GM08714 (cell line): ENCODE measurements around the gene RBM47.

Source experiments
- H3K4me3 ChIP-seq: fragments of 200-500 bp; sonication (Bioruptor generic); 2 replicates; pipeline ENCODE4 v1.5.1; 2014; ENCODE audit warnings: mild to moderate bottlenecking, low read length, inconsistent platforms
- ZNF274 ChIP-seq: IDR thresholded peaks from 2 replicates; pipeline ENCODE4 v1.6.1; 2012; ENCODE audit warnings: mild to moderate bottlenecking, low read depth, low read length

The RBM47 gene

DNA sequence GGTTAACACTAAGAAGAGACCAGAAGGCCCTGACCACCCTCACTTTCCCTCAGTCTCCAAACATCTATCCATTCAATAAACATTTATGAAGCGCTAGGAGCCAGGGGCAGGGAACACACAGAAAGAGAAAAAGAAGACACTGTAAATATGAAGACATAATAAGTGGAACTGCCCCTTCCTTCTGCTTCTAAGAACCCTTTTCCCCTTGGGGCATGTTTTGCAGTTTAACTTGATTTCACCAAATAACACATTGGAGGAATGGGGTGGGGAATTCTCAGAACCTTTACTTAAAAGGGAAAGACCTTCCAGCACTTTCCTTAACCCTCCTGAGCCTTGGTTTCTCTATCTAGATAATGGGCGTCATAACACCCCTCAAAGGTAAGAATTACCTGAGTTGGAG, 42.3 kb downstream of the RBM47 start:
- no peak overlapping the region for H3K4me3 ChIP-seq

DNA sequence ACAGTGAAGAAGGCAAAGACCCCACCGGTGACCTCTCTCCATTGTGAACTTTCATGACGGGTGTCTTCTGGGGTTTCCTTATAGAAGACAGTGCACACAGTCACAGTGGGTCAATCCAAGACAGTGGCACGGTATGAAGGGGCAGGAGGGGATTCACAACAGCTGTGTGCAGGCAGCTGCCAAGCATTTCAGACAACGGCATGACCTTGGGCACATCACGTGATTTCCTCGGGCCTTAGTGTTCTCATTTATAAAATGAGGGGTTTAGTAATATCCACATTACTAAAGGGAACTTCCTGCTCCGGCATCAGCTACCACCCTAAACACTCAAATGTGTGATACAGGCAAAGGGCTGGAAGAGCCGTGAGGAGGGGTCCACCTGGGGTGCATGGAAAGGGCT, 42.9 kb downstream of the RBM47 start:
- no peak overlapping the region for H3K4me3 ChIP-seq
- no peak for TF ChIP-seq ZNF274

More for the DNA sequence above, 42.3 kb downstream of the RBM47 start:
- no peak for TF ChIP-seq ZNF274

DNA sequence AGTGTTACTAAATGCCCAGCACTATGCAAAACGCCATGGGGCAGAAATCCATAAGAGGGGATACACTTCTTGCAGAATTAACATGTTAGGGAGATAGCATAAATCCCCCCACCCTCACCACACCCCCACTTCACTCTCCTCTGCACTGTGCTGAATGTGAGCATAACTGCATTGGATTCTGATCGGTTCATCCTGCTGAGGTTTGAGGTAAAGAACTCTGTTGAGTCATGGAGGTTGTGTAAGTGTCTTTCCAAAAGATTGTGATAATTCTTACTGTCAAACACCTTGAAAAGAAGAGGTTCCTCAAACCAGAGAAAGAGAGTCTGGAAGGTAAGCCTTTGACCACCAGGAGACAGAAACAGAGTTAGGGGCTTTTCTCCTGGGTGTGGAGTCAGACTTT, 43.6 kb downstream of the RBM47 start:
- TF ChIP-seq ZNF274: no peak

DNA sequence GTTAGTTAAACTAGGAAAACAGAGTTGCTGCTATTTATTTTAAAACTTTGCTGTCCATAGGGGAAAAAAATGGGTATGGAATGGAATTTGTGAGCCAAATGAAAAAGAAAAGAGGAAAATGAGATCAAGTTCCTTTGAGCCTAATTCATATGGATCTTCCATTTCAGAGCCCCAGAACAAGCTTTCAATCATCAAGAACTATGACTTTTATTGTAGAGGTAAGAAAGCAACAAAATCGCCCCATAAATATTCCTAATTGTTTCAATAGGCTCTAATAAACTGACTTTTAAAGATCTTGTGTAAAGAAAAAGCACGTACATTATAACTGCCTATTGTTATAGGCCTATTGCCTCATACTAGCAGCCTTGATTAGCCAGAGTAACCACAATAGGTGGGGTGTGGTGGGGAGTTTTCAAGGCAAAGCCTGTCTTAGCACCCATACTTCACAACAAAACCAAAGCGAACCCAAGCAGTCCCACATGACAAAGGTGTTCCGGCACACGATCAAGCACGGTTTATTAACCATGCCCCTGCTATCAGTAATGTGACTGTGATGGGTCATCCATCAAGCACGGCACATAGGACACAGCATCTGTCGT, 44.4 kb downstream of the RBM47 start:
- no peak for TF ChIP-seq ZNF274
- no peak overlapping the region for H3K4me3 ChIP-seq

More for the DNA sequence above, 43.6 kb downstream of the RBM47 start:
- no peak overlapping the region for H3K4me3 ChIP-seq

DNA sequence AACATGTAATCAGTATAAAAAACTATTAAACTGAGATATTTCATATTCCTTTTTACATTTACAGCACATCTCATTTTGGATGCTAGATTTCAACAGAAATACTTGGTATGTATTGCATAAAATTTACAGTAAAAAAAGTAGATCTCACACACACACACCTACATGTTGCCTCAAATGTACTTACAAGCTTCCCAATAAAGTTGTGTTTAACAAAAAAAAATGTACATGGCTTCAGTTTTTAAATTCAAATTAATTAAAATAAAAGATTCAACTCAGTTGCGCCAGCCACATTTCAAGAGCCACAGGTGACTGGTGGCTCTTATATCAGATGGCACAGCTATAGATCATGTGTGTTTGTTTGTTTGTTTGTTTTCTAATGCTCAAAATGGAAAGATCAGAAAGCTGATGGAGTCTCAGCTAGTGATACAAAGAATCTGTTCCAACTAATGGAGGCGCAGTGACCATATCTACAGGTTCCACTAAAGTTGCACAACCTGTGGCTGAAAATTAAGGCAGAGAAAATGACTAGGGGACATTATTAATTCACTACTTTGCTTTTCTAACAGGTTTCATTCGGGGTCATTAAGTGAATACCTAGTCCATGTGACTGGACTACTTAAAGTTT, 45.0 kb downstream of the RBM47 start:
- no peak for TF ChIP-seq ZNF274
- no peak overlapping the region for H3K4me3 ChIP-seq

DNA sequence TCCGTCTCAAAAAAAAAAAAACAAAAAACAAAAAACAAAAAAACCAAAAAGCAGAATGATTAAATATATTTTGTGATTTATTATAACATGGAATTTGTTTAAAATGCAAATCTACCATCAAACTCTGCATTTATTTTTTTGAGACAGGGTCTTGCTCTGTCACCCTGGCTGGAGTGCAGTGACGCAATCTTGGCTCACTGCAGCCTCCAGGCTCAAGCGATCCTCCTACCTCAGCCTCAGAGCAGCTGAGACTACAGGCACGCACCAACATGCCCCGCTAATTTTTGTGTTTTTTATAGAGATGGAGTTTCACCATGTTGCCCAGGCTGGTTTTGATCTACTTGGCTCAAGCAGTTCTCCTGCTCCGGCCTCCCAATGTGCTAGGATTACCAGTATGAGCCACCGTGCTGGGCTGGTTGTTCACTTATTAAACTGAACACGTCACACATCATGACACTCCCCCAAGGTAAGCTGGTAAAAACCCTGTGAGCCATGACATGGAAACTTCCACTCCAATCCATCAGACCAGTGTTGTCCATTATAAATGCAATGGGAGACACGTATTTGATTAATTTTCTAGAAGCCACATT, 45.7 kb downstream of the RBM47 start:
- H3K4me3 ChIP-seq: no peak overlapping the region
- no peak for TF ChIP-seq ZNF274

DNA sequence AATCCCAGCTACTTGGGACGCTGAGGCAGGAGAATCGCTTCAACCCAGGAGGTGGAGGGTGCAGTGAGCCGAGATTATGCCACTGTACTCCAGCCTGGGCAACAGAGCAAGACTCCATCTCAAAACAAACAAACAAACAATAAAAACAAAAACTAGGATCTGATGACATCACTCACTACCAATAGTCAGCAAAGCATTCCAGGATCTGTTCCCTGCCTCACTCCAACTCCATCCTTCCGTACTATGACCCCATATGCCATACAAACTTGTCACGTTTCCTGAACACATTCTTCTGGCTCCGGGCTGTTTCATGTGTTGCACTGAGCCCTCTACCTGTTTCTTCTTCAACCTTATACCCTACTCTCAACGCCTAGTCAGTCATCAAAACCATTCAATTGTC, 47.3 kb downstream of the RBM47 start:
- H3K4me3 ChIP-seq: no peak overlapping the region
- TF ChIP-seq ZNF274: no peak

DNA sequence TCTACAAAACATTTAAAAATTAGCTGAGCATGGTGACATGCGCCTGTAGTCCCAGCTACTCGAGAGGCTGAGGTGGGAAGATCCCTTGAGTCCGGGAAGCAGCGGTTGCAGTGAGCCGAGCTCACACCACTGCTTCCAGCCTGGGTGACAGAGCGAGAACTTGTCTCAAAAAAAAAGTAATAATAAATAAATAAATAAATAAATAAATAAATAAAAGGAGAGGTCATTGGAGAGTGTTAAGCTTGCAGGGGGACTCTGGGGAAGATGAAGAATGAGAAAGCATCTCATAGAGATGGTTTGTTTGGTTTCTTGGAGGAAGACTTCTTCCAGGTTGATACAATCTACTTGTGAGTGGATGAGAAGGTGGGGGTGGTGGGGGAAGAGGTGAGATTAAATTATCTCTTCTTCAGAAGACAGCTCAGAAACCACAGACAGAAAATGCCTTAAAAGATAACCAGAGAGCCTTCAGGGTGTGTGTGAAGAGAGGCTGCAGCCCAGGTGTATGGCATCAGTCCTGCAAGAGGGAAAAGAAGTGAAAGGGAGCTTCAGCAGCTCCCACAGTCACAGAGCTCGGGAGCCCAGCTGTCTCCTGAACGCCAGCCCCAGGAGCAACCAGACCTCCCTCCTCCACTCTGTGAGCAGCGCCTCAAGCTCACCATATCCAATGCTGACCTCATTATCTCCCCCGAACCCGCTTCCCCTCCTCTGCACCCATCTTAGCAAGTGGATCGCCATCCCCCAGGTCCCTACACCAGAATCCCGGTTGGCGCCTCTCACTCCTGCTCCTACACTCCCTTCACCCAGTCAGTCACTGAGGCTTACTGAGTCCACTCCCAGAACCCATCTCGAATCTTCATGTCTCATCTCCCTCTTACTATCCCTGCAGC, 48.2 kb downstream of the RBM47 start:
- no peak for TF ChIP-seq ZNF274

DNA sequence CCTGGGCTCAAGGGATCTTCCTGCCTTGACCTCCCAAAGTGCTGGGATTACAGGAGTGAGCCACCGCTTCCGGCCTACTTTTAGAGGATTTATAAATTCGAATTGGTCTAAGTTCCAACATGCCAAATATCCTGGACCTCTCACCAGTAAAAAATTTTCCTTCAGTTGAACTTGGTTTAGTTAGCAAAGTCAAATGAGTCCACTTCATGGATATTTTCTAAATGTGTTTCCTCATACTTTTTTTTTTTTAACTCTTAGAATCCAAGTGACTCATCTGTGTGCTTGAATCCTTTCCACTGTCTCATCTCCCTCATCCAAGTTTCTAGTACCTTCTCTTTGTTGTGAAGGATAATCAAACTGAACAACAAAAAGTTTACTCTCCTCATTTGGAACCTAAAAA, 49.7 kb downstream of the RBM47 start:
- no peak overlapping the region for H3K4me3 ChIP-seq
- TF ChIP-seq ZNF274: no peak

More for the DNA sequence above, 48.2 kb downstream of the RBM47 start:
- H3K4me3 ChIP-seq: no peak overlapping the region

DNA sequence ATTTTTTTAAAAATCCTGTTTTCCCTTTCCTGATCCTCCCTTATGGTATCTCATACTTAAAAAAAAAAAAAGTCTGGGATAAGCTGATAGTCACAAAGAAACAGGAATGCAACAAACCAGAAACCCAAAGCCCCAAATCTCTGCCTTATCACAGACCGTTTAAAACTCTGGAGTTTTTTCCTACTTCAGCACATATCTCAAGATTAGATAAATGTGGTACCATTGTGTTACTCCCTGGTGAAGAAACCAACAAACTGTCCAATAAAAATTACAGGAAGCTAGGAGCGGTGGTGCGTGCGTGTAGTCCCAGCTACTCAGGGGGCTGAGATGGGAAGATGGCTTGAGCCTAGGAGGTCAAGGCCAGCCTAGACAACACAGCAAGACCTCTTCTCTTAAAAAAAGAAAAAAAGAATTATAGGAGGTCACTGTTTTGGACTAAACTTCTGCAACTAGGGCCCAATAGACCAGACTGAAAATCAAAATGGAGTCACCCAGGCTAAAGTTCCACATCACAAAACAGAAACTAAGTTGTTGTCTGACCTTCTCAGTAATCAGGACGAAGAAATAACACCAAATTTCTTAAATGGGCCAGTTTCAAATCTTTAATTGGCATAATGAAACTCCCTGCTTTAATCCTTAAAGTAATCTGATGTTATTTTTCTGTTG, 51.9 kb downstream of the RBM47 start:
- H3K4me3 ChIP-seq: no peak overlapping the region
- TF ChIP-seq ZNF274: no peak

DNA sequence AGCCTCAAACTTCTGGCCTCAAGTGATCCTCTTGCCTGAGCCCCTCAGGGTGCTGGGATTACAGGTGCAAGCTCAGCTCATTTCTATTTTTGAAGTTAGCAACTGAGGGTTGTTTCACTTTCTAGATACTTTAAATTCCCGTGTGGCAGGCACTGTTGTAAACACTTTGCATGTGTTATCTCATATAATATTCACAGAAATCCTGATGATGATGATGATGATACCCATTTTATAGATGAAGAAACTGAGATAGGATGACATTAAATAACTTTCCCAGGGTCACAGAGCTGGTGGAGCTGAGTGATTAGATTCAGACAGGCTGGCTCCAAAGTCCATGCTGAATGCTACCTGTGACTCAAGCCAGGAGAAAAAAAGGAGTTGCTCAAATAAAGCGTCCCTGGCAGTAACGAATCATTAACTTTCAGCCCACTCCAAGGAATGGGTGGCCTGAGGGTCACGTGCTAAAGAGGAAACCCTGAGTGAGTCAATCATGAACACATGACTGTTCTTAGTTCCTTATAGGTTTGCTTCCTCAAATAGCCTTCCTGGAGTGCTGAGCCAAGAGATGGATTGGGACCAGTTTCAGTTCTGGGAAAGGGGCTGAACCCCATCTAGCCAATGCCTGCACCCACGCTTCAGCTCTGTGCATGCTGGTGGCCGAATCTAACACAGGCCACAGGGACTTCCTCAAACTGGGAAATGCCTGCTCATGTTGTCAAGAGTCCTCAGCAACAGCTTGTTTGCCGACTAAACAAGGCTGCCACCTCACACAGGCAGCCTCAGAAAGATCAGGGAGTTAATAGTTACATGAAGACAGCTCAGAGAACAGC, 52.8 kb downstream of the RBM47 start:
- H3K4me3 ChIP-seq: peak overlapping the region; percentile 37; the same call in 1 of the 2 replicates
- no peak for TF ChIP-seq ZNF274

DNA sequence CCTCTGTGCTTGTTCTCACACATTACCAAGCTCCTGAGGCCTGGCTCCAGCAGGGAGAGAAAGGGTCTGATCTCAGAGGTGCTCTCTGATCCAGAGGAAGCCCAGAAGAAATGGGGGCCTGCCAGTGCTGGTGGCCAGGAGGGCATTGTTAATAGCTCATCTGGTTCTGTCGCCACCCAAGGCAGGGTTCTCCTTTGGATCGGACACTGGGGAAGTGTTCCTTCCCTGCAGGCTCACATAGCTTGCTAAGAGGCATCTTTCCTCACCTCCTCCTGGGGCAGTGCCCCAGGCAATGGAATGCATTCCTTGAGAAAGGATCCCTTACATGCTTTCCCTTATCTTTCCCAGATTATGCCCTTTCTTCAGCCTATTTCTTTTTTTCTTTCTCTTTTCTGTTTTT, 53.8 kb downstream of the RBM47 start:
- no peak overlapping the region; the same call in 1 of the 2 replicates for H3K4me3 ChIP-seq
- no peak for TF ChIP-seq ZNF274
